HepG2 (cell line): ENCODE results near the gene ACSS2. TPM values are rescaled to one million over a fixed set of nuclear protein-coding genes. Genes with fewer than 3 reads are reported as not detected.
A peak's percentile ranks its signal among the peaks of the same experiment; 100 is the strongest.

Experiments used
- ATAC-seq: fragments of 200-7000 bp; cut with Tn5 transposase; 3 replicates; pipeline ENCODE4 v1.9.1; 2020; ENCODE audit warnings: mild to moderate bottlenecking, moderate library complexity
- BruUV-seq: library from RNA; stranded (reverse); fragments of 400-500 nt; replicated peaks from 2 replicates; lab custom pipeline; 2021; lab: Mats Ljungman, UMichigan
- CTCF ChIA-PET: fragments of 300-600 bp; formaldehyde crosslinking; extraction: SDS; loops from one replicate; lab custom pipeline; 2021; ENCODE audit warnings: low total read pairs, inconsistent platforms, low intra/inter-chr PET ratio; lab: Yijun Ruan, JAX
- POLR2A ChIA-PET: fragments of 350-600 bp; sonication (Branson Sonifier 250); formaldehyde crosslinking; loops from one replicate; lab custom pipeline; 2020; ENCODE audit warnings: antibody characterized with exemption, inconsistent platforms; lab: Yijun Ruan, JAX
- DNase-seq: peaks from one replicate; pipeline ENCODE4 v3.0.0-alpha.2; 2015; ENCODE audit warnings: low spot score
- FAIRE-seq: peaks from 3 replicates; lab custom pipeline; 2011; peaks lifted over from hg19 to GRCh38; lab: Jason Lieb, UNC
- H2AFZ ChIP-seq: one replicate; pipeline ENCODE4 v1.6.1; 2011; ENCODE audit warnings: low read length, inconsistent platforms
- H3K27ac ChIP-seq: fragments of 300-600 bp; 3 replicates; pipeline ENCODE4 v1.8.0; 2011; ENCODE audit warnings: mixed run types, mild to moderate bottlenecking, mixed read lengths, low read length, inconsistent platforms; ENCODE audit not compliant: insufficient read depth; ENCODE audit errors: extremely low read length
- H3K27me3 ChIP-seq, 2 experiments: fragments of 200-600 bp in 1 of 2; 2 replicates in 1 of 2; 3 replicates in 1 of 2; pipeline versions ENCODE4 v1.6.0 to v1.8.0; 2011; ENCODE audit warnings: low read length in 2 of 2, mild to moderate bottlenecking in 2 of 2, moderate library complexity in 2 of 2, inconsistent platforms in 1 of 2; ENCODE audit not compliant: insufficient read depth in 2 of 2, control insufficient read depth in 1 of 2
- H3K36me3 ChIP-seq, 2 experiments: fragments of 200-600 bp in 1 of 2; replicated peaks in 1 of 2; 2 replicates in 1 of 2; 3 replicates in 1 of 2; pipeline versions ENCODE4 v1.5.1 to v1.8.0; 2011; ENCODE audit warnings: low read length in 2 of 2, inconsistent platforms in 1 of 2; ENCODE audit not compliant: insufficient read depth in 2 of 2, control insufficient read depth in 1 of 2
- H3K4me1 ChIP-seq: 2 replicates; pipeline ENCODE4 v1.5.1; 2012; ENCODE audit warnings: low read length, inconsistent platforms; ENCODE audit not compliant: insufficient read depth
- H3K4me2 ChIP-seq: 2 replicates; pipeline ENCODE4 v1.6.0; 2011; ENCODE audit warnings: low read depth, low read length, inconsistent platforms
- H3K4me3 ChIP-seq, 3 experiments: fragments of 200-600 bp in 1 of 3; sonication (generic), shearing (Covaris generic) in 1 of 3; replicated peaks in 1 of 3; 2 replicates each; pipeline ENCODE4 v1.5.1; 2011 to 2016; ENCODE audit warnings: low read length in 3 of 3, inconsistent platforms in 2 of 3, low read depth in 2 of 3, mild to moderate bottlenecking in 2 of 3, control low read depth in 1 of 3, mixed read lengths in 1 of 3; ENCODE audit not compliant: insufficient read depth in 1 of 3
- H3K79me2 ChIP-seq: one replicate; pipeline ENCODE4 v1.6.1; 2011; ENCODE audit warnings: low read length, inconsistent platforms; ENCODE audit not compliant: insufficient read depth
- H3K9ac ChIP-seq: 2 replicates; pipeline ENCODE4 v1.6.0; 2011; ENCODE audit warnings: mild to moderate bottlenecking, low read depth, low read length, inconsistent platforms; ENCODE audit not compliant: insufficient read depth
- H3K9me3 ChIP-seq: 2 replicates; pipeline ENCODE4 v1.5.1; 2012; ENCODE audit warnings: mild to moderate bottlenecking, low read length
- H4K20me1 ChIP-seq: 2 replicates; pipeline ENCODE4 v1.6.0; 2011; ENCODE audit warnings: inconsistent platforms, mild to moderate bottlenecking, low read length, moderate library complexity; ENCODE audit not compliant: insufficient read depth
- AGO2 ChIP-seq: fragments of 200-400 bp; formaldehyde crosslinking; optimal IDR thresholded peaks from 2 replicates; pipeline ENCODE3; 2017; ENCODE audit warnings: mild to moderate bottlenecking, low read depth, low read length, moderate library complexity
- HMG20A ChIP-seq: IDR thresholded peaks from 2 replicates; pipeline ENCODE4 v1.6.1; 2016; ENCODE audit warnings: borderline replicate concordance
- MLLT10 ChIP-seq: sonication (generic); formaldehyde crosslinking; IDR thresholded peaks from 2 replicates; pipeline ENCODE4 v1.4.0; 2020; ENCODE audit warnings: missing genetic modification reagents
- NCOA1 ChIP-seq: sonication (generic); formaldehyde crosslinking; IDR thresholded peaks from 2 replicates; pipeline ENCODE4 v1.9.0; 2021; ENCODE audit warnings: missing genetic modification reagents
- PCBP2 ChIP-seq: fragments of 200-400 bp; formaldehyde crosslinking; optimal IDR thresholded peaks from 2 replicates; pipeline ENCODE3; 2018; ENCODE audit warnings: low read length, low read depth; ENCODE audit not compliant: poor library complexity, severe bottlenecking
- ZBTB37 ChIP-seq: sonication (generic); formaldehyde crosslinking; IDR thresholded peaks from 2 replicates; pipeline ENCODE4 v1.4.0; 2020; ENCODE audit warnings: mild to moderate bottlenecking, missing genetic modification reagents
- ZNF253 ChIP-seq: sonication (generic); formaldehyde crosslinking; IDR thresholded peaks from 2 replicates; pipeline ENCODE4 v1.8.0; 2022; ENCODE audit warnings: mild to moderate bottlenecking, missing genetic modification reagents, borderline replicate concordance
- ZNF547 ChIP-seq: sonication (generic); formaldehyde crosslinking; IDR thresholded peaks from 2 replicates; pipeline ENCODE4 v1.5.1; 2020; ENCODE audit warnings: mild to moderate bottlenecking, missing genetic modification reagents
- ZNF747 ChIP-seq: sonication (generic); formaldehyde crosslinking; IDR thresholded peaks from 2 replicates; pipeline ENCODE4 v1.8.1; 2023; ENCODE audit warnings: missing genetic modification reagents, mild to moderate bottlenecking, borderline replicate concordance
- WGBS: methylation state at CpG from one replicate; pipeline ENCODE4 v1.1.6; 2017; ENCODE audit warnings: low lambda C conversion rate; 5-methylcytosine and 5-hydroxymethylcytosine counted together
- in situ Hi-C: cut with HindIII; loops from 2 replicates; pipeline ENCODE4 v1.10.0; 2017; ENCODE audit warnings: low pct_unique_long_range_greater_than_20kb; ENCODE audit not compliant: extremely low pct_ligation_motif_present
- intact Hi-C: fragments of 100-400 bp; cut with micrococcal nuclease; formaldehyde crosslinking; loops from one replicate; pipeline ENCODE4 v1.10.0; 2022; ENCODE audit not compliant: unreplicated experiment
- polyA plus RNA-seq, 8 experiments: library from polyadenylated mRNA; depleted of rRNA in 3 of 8; stranded (reverse) in 7 of 8; unstranded in 1 of 8; fragments of >200 nt; fragmentation: Illumina TruSeq in 4 of 8; extraction: Trizol in 4 of 8; gene quantifications; 2 replicates each; pipeline versions ENCODE4 v1.2.1 to v1.2.3, GENCODE V29; 2011 to 2016; ENCODE audit warnings: low read depth in 4 of 8, missing spikeins in 1 of 8, mixed read lengths in 1 of 8; ENCODE audit not compliant: insufficient read depth in 1 of 8
- total RNA-seq, 5 experiments: library from RNA; depleted of rRNA; stranded (reverse); fragments of >200 nt; fragmentation: Illumina TruSeq; extraction: Trizol; gene quantifications; 2 replicates each; pipeline ENCODE4 v1.2.3, GENCODE V29; 2016; ENCODE audit warnings: low read depth in 1 of 5
- TF ChIP-seq, protein P1 (sequence below): sonication (generic); formaldehyde crosslinking; IDR thresholded peaks from 2 replicates; pipeline ENCODE4 v1.5.1; 2020; ENCODE audit warnings: missing genetic modification reagents, mild to moderate bottlenecking, borderline replicate concordance
- TF ChIP-seq, protein P2 (sequence below), 2 experiments: fragments of 450-650 bp in 1 of 2; sonication (generic) in 1 of 2; formaldehyde crosslinking in 1 of 2; IDR thresholded peaks; 2 replicates each; pipeline versions ENCODE4 v1.6.1 to v1.8.0; 2016 to 2022; ENCODE audit warnings: antibody characterized with exemption in 1 of 2, mild to moderate bottlenecking in 1 of 2, missing genetic modification reagents in 1 of 2

Gene ACSS2
- total and polyA plus RNA-seq, 2 of the 13 experiments (the other 11 are each of a cell fraction or from before 2014, with no cell fraction given), result 72.8 to 89.7 TPM

DNA sequence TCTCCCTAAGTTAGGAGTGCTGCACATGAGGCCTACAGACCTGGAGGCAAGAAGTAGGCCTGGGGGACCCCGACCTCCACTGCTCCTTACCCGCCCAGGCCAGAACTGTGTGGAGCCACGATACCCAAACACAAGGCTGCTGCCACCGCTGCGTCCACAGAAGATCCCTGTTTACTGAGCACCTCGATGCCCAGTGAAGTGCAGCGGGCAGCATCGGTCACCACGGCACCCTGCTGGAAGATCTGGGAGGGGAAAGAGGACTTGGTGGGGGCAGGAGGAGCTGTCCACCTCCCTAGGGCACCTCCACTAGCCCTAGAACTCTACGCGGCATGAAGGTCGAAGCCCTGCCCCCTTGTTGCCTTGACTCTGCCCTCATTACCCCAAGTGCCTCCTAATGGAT lies 13.7 kb upstream of the ACSS2 start:
- DNase-seq (no peak), ATAC-seq (no peak), FAIRE-seq (no peak)
- H3K4me2 ChIP-seq, result no peak overlapping the region
- H3K9me3 ChIP-seq, result no peaks in the 10 kb centered on the region
- no peak overlapping the region for H3K27ac ChIP-seq
- no peak overlapping the region for H3K4me3 ChIP-seq
- in situ Hi-C loops (no loop called here), intact Hi-C loops (no loop called here)
- CTCF ChIA-PET, result no interaction called here
- H3K9ac ChIP-seq, result no peak overlapping the region
- H4K20me1 ChIP-seq, result no peaks in the 10 kb centered on the region
- peaks cover 7 to 22% of the 10 kb centered on the region in 2 experiments; a peak in 3 of 5 replicates for H3K36me3 ChIP-seq
- POLR2A ChIA-PET, result interaction anchor here (0.6 kb wide), 1 partner anchor 17 kb away, joined by 4 read pairs; no protein-coding TSS in a partner anchor
- H2AFZ ChIP-seq, result no peak overlapping the region
- H3K4me1 ChIP-seq, result no peaks in the 10 kb centered on the region
- WGBS, result 93% methylated on average over 12 of the region's 12 CpGs
- H3K79me2 ChIP-seq, result no peaks in the 10 kb centered on the region
- H3K27me3 ChIP-seq, result no peaks in the 10 kb centered on the region
- BruUV-seq, result no TSS peak
- TF ChIP-seq ZNF253 (CRISPR knock-in tag) (no peak), NCOA1 (no peak), HMG20A (no peak), MLLT10 (no peak), ZNF547 (CRISPR knock-in tag) (no peak), AGO2 (peak; percentile 11), ZNF747 (no peak), PCBP2 (peak; percentile 49), ZBTB37 (CRISPR knock-in tag) (no peak)
- TF ChIP-seq, protein P1, sequence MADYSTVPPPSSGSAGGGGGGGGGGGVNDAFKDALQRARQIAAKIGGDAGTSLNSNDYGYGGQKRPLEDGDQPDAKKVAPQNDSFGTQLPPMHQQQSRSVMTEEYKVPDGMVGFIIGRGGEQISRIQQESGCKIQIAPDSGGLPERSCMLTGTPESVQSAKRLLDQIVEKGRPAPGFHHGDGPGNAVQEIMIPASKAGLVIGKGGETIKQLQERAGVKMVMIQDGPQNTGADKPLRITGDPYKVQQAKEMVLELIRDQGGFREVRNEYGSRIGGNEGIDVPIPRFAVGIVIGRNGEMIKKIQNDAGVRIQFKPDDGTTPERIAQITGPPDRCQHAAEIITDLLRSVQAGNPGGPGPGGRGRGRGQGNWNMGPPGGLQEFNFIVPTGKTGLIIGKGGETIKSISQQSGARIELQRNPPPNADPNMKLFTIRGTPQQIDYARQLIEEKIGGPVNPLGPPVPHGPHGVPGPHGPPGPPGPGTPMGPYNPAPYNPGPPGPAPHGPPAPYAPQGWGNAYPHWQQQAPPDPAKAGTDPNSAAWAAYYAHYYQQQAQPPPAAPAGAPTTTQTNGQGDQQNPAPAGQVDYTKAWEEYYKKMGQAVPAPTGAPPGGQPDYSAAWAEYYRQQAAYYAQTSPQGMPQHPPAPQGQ (CRISPR knock-in tag), result no peak
- TF ChIP-seq, protein P2, sequence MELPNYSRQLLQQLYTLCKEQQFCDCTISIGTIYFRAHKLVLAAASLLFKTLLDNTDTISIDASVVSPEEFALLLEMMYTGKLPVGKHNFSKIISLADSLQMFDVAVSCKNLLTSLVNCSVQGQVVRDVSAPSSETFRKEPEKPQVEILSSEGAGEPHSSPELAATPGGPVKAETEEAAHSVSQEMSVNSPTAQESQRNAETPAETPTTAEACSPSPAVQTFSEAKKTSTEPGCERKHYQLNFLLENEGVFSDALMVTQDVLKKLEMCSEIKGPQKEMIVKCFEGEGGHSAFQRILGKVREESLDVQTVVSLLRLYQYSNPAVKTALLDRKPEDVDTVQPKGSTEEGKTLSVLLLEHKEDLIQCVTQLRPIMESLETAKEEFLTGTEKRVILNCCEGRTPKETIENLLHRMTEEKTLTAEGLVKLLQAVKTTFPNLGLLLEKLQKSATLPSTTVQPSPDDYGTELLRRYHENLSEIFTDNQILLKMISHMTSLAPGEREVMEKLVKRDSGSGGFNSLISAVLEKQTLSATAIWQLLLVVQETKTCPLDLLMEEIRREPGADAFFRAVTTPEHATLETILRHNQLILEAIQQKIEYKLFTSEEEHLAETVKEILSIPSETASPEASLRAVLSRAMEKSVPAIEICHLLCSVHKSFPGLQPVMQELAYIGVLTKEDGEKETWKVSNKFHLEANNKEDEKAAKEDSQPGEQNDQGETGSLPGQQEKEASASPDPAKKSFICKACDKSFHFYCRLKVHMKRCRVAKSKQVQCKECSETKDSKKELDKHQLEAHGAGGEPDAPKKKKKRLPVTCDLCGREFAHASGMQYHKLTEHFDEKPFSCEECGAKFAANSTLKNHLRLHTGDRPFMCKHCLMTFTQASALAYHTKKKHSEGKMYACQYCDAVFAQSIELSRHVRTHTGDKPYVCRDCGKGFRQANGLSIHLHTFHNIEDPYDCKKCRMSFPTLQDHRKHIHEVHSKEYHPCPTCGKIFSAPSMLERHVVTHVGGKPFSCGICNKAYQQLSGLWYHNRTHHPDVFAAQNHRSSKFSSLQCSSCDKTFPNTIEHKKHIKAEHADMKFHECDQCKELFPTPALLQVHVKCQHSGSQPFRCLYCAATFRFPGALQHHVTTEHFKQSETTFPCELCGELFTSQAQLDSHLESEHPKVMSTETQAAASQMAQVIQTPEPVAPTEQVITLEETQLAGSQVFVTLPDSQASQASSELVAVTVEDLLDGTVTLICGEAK (IDR thresholded peaks at IDR 0.05), result no peak
- TF ChIP-seq, protein P2 (CRISPR knock-in tag; IDR thresholded peaks at IDR 0.05), result no peak
